MM.1S (cell line): ENCODE measurements around the gene BIRC5.

Experiments
- EZH2 ChIP-seq: fragments of 300-600 bp; sonication (generic); optimal IDR thresholded peaks from 2 replicates; pipeline ENCODE3; 2017; ENCODE audit warnings: low read depth, mild to moderate bottlenecking, antibody characterized with exemption, low read length, mixed read lengths
- TF ChIP-seq, protein P1 (sequence below): fragments of 300-600 bp; sonication (generic); IDR thresholded peaks from 2 replicates; pipeline ENCODE4 v1.5.1; 2016; ENCODE audit warnings: antibody characterized with exemption, low read length, mixed read lengths

GRCh38 chr17:78249818-78250806 is 36.1 kb downstream of the BIRC5 start:
- TF ChIP-seq, protein P1, sequence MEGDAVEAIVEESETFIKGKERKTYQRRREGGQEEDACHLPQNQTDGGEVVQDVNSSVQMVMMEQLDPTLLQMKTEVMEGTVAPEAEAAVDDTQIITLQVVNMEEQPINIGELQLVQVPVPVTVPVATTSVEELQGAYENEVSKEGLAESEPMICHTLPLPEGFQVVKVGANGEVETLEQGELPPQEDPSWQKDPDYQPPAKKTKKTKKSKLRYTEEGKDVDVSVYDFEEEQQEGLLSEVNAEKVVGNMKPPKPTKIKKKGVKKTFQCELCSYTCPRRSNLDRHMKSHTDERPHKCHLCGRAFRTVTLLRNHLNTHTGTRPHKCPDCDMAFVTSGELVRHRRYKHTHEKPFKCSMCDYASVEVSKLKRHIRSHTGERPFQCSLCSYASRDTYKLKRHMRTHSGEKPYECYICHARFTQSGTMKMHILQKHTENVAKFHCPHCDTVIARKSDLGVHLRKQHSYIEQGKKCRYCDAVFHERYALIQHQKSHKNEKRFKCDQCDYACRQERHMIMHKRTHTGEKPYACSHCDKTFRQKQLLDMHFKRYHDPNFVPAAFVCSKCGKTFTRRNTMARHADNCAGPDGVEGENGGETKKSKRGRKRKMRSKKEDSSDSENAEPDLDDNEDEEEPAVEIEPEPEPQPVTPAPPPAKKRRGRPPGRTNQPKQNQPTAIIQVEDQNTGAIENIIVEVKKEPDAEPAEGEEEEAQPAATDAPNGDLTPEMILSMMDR = no peak
- TF ChIP-seq EZH2 = no peak
